DMS114 treated with DMSO at 0.1 percent for 48 hours (cell line): Measurements from ENCODE around the gene EEPD1.
"Not testable (repeated sequence)": the region's sequence is repeated elsewhere in the genome, so short reads cannot be mapped to it uniquely, and the experiment has no call there.

Experiments
- DNase-seq: peaks from one replicate; lab custom pipeline; 2025; ENCODE audit not compliant: unreplicated experiment; lab: John Stamatoyannopoulos, UW

The EEPD1 gene

GRCh38 chr7:36315309-36315944 is 162.4 kb downstream of the EEPD1 start:
- DNase-seq, result no peak

- no peak for DNase-seq
Measured at GRCh38 chr7:36316319-36316718, 163.3 kb downstream of the EEPD1 start.

GRCh38 chr7:36317276-36317675 is 164.2 kb downstream of the EEPD1 start:
- no peak for DNase-seq

GRCh38 chr7:36318116-36318515 is 165.1 kb downstream of the EEPD1 start:
- DNase-seq, result no peak

GRCh38 chr7:36321284-36321683 is 168.2 kb downstream of the EEPD1 start:
- DNase-seq, result not testable (repeated sequence)

GRCh38 chr7:36336390-36336789 is 183.3 kb downstream of the EEPD1 start:
- no peak for DNase-seq

- no peak for DNase-seq
Measured at GRCh38 chr7:36338256-36338655, 185.2 kb downstream of the EEPD1 start.

- DNase-seq, result no peak
Measured at GRCh38 chr7:36343548-36343947, 190.5 kb downstream of the EEPD1 start.

- no peak for DNase-seq
Measured at GRCh38 chr7:36344622-36345021, 191.6 kb downstream of the EEPD1 start.

GRCh38 chr7:36346260-36346831 is 193.3 kb downstream of the EEPD1 start:
- no peak for DNase-seq

- DNase-seq, result no peak
Measured at GRCh38 chr7:36348256-36348655, 195.2 kb downstream of the EEPD1 start.

GRCh38 chr7:36348771-36349170 is 195.7 kb downstream of the EEPD1 start:
- no peak for DNase-seq

- no peak for DNase-seq
Measured at GRCh38 chr7:36349626-36350025, 196.6 kb downstream of the EEPD1 start.
